HG02798 (cell line): ENCODE measurements around the gene OR10AD1.

Experiments used
- ATAC-seq: cut with Tn5 transposase; IDR thresholded peaks from one replicate; pipeline ENCODE4 v1.9.1; 2021; ENCODE audit warnings: mild to moderate bottlenecking; ENCODE audit not compliant: unreplicated experiment, poor library complexity

OR10AD1 gene

DNA sequence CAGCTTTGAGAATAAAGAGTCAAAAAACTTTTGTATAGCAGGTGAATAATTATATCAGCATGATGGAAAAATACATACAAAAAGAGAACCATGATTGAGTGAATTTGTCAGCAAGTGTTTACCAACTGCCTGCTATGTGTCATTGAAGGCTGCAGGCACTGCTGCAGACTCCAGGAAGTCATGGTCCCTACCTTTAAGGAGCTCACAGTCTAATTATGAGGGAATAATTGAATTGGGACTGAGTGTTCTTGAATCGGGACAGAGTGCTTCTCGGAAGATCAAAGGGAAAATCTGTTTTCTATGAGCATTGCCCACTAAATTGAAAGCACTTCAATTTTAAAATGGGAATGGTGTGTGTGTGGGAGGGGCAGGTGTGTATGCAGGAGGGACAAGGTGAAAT, 9.5 kb downstream of the OR10AD1 start:
- ATAC-seq: no peak

DNA sequence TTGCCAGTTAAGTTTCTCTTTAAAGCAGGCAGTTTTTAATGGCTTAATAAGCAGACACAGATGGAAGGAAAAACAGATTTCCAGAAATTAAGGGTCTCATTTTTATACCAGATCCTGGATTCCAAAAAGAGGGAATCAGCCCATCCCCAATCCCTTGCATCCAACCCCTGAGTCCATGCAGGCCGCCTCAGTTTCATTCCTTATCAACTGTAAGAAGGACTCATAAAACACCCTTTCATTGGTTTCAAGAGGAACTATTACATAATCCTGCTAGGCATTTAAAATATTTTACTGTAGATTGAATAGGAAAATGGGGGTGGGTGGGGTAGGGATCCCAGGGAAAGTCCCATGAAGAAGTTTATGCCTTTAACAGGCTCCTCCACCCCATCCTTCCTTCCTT, 10.2 kb downstream of the OR10AD1 start:
- ATAC-seq: no peak

DNA sequence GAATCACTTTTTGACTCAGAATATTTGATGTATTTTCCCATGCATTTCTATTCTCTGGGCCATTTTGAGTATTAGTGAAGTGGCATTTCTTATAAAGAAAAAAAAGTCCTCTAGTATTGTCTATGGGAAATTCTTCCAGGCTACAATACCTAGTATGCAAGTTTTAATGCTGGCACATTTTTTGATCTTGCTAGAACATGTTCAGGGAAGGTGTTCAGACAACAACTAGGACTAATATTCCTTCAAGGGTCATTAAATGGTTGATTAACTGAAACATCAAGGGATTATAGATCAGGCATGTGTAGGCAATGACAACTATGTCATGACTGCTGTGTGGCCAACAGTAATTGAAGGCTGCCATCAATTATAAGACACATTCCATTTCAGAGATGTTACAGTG, 12.0 kb downstream of the OR10AD1 start:
- ATAC-seq: no peak

DNA sequence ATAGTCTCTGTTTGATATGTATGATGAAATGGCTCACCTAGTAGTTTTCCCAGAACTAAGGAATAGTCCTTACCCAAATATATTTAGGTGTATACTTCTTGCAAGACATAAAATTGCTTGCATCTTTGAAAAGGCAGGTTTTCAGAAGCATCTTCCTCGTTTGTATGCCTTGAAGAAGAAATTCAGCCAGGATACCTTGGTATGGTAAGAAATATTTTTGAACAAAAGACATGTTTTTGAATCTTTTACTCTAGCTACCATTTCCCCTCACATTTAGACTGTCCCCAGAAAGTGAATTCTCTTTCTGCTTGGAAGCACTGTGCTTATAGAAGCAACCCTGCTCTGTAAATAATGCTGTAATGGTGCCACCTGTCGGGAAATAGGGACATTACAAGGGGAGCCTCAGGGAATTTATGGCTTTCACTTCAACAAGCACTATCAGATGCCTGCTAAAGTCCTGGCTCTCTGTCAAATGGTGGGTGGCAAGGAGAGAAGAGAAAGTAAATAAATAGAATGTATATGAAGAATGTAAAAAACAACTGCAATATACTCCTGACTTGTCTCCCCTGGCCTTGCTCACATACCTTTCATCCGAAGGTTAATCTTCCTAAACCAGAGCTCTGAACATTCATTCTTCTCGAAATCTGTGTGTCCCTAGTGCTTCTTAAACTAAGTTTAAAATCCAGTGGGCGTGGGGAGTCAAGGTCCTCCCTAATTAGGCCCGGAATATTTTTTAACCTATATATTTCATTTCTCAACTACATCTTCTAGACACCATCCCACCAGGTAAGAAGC, 13.6 kb downstream of the OR10AD1 start:
- ATAC-seq: peak; percentile 61

DNA sequence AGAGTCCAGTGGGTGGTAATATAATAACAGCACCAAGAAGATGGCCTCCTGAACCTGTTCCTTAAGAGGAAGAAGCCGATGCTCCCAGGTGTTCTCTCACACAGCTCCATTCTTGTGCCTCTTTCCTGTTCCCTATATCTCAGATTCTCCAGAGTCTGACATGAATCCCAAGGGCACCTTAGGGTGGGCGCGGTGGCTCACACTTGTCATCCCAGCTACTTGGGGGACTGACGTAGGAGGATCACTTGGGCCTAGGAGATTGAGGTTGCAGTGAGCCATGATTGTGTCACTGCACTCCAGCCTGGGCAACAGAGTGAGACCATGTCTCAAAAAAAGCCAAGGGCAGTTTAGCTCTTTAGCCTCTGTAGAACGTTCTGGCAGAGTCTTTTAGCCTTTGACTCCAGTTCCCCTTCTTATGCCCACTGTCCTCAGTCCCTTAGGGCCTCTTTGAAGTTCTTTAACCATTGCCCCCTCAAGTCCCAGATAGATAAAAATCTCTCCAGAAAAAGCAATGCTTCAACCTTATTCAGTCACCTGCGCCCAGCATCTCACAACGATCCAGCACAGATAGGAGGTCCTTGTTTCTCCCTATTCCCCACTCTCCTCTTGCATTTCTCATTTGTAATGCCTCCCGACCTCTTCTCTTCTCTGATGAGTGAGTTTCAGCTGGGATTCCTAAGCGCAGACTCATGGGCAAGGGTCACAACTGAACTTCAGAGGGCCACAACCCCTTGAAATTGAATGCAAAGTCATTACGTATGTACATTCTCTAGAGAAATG, 15.0 kb downstream of the OR10AD1 start:
- no peak for ATAC-seq

DNA sequence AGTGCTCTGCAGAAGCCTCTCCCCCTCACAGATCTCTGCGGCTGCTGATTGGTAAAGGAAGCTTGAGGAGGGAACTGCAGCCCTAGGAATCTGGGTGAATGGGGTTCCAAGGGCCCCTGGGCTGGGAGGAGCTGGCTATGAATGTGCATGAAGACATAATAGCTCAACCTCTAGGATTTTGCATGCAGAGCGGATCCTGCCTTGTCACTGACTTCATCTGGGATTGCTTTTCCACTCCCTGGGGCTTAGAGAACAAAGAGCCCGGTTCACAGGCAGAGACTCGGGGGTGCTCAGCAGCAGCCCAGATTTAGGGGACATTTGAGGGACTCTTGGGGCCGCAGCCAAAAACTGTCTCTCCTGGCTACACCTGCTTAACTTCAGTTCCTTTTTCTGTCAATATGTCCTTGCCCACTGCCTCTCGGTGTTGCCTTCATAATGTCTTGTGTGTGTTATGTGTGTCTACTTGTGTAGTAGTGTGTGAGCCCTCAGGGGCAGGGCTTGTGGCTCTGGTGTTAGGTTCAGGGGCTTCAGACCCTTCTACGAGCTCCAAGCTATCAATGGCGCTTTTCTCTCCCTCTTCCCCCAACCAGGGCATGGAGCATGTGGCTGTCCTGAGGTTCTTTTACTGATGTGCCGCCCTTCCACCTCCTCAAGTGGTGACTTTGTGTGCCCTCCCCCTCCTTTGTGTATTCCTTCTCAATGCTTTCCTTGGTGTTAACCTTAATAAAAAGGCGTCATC, 17.7 kb downstream of the OR10AD1 start:
- ATAC-seq: no peak

DNA sequence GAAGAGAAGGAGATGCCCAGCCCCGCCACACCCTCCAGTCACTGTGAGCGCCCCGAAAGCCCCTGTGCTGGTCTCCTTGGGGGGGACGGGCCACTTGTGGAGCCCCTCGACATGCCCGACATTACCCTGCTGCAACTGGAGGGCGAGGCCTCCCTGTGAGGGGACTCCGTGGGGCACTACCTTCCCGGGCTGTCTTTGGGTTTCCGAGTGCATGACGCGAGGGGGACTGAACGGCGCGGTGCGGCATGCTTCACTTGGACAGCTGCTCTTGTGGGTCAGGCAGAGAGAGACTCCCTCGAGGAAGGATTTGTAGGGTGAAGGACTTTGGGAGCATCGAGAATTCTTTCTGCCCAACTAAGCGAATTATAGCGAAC, 18.6 kb downstream of the OR10AD1 start:
- no peak for ATAC-seq

DNA sequence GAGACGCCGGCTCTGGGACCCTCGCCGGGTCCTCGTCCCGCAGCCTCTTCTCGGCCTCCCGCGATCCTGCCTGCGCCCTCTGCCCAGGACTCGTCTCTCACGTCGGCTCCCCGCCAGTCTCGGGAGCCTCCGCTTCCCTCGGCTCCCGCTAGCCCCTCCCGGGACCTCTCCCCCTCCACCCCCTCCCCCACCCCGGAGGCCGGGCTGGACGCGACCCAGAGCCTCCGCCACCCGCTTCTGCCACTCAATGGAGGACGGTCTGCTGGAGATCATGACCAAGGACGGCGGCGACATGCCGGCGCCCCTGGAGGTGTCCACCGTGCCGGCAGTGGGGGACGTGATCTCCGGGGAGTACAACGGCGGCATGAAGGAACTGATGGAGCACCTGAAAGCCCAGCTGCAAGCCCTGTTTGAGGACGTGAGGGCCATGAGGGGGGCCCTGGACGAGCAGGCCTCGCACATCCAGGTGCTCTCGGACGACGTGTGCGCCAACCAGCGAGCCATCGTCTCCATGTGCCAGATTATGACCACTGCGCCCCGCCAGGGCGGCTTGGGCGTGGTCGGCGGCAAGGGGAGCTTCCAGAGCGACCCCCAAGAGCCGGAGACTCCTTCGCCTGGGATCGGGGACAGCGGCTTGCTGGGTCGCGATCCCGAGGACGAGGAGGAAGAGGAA, 19.1 kb downstream of the OR10AD1 start:
- no peak for ATAC-seq

DNA sequence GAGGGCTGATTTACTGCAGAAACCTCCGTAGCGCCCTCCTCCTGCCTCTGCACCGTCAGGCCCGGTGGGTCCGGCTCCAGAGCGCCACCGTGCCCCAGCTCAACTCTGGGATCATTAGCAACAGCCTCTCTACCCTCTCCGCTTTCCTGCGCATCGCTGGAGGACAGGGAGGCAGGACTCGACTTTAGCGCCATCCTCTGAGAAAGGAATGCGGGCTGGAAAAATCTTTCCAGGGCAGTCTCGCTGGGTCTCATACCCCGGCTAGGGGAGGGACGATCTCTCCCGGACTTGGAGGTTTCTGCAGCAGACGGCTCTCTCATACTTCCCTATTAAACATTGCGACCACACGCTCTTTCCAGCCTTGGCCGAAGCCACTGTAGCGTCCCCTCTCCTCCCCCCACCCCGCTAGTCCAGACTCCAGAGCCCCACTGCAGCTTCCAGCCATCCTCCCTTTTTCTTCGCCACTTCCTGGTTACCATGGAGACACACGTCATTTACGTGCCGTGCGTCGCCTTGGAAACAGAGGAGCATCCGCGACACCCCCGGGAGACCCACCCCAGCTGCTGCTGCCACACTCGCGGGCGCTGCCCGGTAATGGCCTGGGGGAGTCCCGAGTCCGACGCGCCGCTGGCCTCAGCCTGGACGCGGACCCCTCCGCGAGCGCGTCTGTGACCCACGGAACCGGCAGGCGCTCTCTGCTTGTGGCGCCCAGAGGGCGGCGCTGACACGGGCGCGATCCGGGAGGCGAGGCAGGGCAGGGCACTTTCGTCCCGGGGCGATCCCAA, 19.8 kb downstream of the OR10AD1 start, which contains the start of gene CCDC184:
CCDC184 (plus strand) TSS at position 554 of the 785 bp plus-strand sequence. CDS start 479 bp downstream, outside the sequence.
- ATAC-seq: peak; percentile 72

DNA sequence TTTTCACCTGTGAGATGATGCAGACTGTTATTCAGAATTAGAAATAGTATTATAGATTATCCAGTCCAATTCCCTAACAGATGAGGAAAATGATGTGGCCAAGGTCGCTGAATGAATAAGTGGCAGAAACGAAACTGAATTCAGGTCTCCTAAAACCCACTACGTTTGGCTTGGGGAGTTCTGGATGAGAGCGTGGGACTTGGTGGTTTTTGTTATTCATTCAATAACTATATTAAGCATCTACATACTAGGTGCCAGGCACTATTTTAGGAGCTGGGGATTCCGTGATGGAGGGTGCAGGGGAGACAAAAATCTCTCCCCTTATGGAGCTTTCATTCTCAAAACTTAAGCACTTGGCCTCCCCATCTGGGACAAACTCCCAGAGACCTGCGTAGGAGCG, 20.5 kb downstream of the OR10AD1 start:
- ATAC-seq: no peak

DNA sequence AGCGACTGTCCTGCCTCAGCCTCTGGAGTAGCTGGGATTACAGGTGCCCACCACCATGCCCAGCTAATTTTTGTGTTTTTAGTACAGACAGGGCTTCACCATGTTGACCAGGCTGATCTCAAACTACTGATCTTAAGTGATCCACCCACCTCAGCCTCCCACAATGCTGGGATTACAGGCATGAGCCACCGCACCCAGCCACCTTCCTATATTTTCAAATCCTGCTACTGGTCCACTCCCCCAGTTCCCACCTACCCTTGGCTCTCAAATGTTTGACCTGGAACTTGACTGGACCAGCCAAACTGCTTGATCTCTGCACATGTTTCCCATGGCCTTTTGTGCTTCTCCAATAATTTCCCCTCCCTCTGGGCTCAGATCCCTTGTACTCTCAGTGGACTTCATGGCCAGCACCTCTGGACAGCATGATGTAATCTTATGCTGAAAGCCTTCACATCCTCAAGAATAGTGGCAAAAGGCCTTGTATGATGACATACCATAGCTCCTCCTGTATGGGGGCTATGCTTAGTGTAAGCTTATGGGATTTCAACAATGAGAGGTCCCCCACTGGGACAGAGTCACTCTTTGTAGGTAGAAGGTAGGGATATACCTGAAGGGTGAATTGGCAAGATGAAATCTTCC, 22.1 kb downstream of the OR10AD1 start:
- ATAC-seq: no peak

DNA sequence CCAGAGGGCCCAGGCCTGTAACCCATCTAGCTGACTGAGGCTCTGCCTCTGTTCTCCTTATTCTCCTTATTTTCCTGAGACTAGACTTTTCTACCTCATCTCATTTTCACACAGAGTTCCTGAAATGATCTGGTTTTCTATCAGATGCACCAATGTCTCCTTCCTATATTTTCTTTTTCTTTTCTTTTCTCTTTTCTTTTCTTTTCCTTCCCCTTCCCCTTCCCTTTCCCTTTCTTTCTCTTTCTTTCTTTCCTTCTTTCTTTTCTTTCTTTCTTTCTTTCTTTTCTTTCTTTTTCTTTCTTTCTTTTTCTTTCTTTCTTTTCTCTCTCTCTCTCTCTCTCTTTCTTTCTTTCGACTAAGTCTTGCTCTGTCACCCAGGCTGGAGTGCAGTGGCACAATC, 22.7 kb downstream of the OR10AD1 start:
- no peak for ATAC-seq

DNA sequence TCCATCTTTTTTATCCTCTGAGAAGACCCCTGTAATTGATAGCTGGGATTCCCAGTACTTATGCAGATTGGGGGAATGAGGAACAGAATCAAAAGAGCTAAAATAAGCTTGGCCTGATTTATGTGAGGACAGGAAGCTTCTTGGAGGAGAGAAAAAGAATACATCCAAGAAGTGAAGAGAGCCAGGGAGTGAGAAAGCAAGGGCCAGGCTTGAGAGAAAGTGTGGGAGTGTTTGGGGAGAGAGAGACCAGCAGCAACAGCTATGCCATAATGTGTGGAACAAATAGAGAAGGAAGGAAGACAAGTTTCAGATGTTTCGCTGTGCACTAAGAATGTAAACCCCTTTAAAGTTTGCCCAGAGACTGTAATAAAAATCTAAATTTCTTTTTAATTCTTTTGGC, 23.6 kb downstream of the OR10AD1 start:
- no peak for ATAC-seq

DNA sequence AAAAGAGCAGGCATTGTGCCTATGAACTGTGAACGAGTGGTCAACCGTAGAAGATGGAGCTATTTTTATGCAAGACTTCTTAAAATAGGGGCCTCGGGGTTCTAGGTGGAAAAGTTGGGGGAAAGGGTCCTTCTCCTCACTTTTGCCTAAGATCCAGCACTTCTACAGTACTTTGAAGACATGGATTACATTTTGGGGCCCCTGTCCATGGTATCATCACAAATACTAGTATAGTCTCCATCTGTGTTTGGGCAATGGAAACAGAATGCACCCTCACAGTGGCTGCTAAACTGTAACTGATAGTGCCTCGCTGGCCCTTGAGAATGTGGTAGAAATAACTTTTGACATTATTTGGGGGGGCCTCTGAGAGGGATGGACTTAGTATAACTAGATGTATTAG, 25.1 kb downstream of the OR10AD1 start:
- no peak for ATAC-seq

DNA sequence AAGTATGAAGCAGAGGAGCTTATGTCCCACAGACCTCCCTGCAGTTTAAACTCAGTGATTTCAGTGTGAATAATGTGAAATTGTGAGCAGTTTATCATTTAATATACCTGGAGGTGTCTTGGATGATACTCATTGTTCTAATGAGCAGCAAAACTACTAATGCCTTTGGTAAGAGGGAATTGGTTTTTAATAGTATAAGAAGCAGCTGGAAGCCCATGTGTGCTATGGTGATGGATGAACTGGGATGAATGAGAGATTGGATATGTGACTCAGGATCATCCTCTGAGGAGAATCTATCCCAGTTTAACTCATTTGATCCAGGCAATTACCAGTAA, 26.7 kb downstream of the OR10AD1 start:
- no peak for ATAC-seq

DNA sequence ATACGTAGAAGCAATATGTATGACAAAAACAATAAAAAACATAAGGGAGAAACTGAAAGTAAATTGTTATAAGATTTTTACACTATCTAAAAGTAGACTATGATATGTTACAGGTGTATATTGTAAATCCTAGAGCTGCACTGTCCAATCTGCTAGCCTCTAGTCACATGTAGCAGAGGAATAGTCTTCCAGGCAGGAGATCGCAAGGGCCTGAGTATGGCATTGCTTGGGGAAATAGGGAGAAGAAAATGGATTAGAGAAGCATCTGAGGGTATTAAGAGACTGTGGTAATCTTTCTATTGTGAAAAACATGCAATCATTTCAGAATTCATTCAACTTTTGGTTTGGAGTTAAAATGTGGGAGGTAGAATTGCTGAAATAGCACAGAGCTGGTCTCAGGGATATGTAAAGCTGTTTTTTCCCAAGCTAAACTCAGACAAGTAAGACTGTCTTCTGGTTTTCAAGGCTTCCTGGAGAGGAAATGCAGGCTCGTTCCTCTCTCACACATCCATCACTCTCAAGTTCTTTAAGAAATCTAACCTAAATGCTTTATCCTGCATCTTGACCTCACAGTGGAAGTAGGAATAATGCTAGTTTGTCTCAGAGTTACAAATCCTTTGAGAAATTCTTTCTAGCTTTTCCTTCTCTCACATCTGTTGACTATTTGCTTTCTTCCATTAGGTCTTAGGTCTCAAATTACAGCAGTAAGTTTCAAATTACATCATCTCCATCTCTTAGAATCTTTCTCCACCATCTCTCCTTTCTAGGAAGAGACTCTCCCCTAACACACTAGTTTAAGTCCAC, 27.3 kb downstream of the OR10AD1 start:
- no peak for ATAC-seq

DNA sequence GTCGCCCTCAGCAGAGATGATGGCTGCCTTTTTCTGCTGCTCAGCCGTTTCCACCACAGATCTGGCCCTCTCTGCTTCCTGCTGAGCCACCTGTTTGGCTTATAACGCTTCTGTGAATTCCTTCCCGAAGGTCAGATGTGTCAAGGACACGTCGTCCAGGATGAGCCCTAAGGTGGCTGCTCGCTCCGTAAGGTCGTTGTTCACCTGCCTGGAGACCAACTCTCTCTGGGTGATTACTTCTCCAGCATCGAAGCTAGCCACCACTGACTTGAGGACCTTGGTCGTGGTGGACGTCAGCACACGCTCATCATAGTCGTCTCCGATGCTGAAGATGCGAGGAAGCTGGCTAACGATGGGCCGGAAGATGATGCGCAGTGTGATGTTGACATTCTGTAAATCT, 34.1 kb downstream of the OR10AD1 start:
- ATAC-seq: no peak

DNA sequence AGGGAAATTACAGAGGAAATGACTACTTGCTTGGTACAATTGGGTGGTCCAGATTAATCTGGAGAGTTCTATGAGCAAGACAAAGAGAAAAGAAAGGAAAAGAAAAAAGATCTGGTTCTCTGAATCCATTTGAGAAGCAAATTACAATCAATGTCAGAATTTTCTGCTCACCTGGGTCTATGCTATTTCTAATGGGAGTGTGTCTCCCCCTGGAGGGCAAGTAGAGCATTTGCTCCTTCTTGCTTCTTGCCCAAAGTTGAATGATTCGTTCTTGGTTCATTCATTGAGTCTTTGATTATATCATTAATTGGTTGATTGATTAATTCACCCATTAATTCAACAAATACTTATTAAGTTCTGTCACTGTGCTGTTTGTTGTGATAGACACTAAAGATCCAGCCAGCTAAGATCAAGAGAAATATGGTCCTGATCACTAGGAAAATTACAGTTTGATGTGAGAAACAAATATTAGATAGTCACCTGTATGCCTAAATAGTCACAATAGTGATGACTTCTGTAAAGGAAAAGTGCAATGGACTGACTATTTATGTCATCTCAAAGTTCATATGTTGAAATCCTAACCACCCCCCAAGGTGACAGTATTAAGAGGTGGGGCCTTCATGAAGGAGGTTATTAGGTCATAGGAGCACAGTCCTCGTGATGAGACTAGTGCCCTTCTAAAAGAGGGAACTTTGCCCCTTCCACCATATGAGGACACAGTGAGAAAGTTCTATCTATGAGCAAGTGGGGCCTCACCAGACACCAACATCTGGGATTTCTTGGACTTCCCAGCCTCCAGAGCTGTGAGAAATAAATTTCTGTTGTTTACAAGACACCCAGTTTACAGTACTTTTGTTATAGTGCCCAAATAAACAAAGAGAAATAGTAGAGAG, 37.8 kb downstream of the OR10AD1 start:
- peak; percentile 53 for ATAC-seq
